Mononuclear cell (primary cell): Measurements from ENCODE around the gene TENM3. TPM values are rescaled to one million over a fixed set of nuclear protein-coding genes. Genes with fewer than 3 reads are reported as not detected.

Experiments
- H3K27me3 ChIP-seq: 2 replicates; pipeline ENCODE4 v1.6.0; 2011; ENCODE audit warnings: low read length, control low read depth; ENCODE audit not compliant: insufficient read depth
- H3K4me1 ChIP-seq: 2 replicates; pipeline ENCODE4 v1.5.1; 2011; ENCODE audit warnings: mild to moderate bottlenecking, low read length, control low read depth; ENCODE audit not compliant: insufficient read depth
- H3K4me3 ChIP-seq: 2 replicates; pipeline ENCODE4 v1.5.1; 2011; ENCODE audit warnings: mild to moderate bottlenecking, low read length, moderate library complexity
- H3K9me3 ChIP-seq: 2 replicates; pipeline ENCODE4 v1.5.1; 2011; ENCODE audit warnings: low read depth, mild to moderate bottlenecking, control low read depth, low read length
- total RNA-seq: library from RNA; depleted of rRNA; stranded (reverse); fragments of >200 nt; gene quantifications from one replicate; pipeline ENCODE4 v1.2.3, GENCODE V29; 2012

Gene TENM3
- total RNA-seq, 1 donor = not detected

- Histone ChIP-seq H3K27me3 (no peaks in the 10 kb centered on the region), H3K4me3 (no peak overlapping the region), H3K4me1 (no peaks in the 10 kb centered on the region), H3K9me3 (no peaks in the 10 kb centered on the region)
These were observed 455.0 kb downstream of the TENM3 start for GRCh38 chr4:182698212-182698611.

- Histone ChIP-seq H3K4me1 (no peaks in the 10 kb centered on the region), H3K9me3 (no peaks in the 10 kb centered on the region), H3K27me3 (no peaks in the 10 kb centered on the region), H3K4me3 (no peak overlapping the region)
These were observed 456.0 kb downstream of the TENM3 start for GRCh38 chr4:182699201-182699600.

DNA sequence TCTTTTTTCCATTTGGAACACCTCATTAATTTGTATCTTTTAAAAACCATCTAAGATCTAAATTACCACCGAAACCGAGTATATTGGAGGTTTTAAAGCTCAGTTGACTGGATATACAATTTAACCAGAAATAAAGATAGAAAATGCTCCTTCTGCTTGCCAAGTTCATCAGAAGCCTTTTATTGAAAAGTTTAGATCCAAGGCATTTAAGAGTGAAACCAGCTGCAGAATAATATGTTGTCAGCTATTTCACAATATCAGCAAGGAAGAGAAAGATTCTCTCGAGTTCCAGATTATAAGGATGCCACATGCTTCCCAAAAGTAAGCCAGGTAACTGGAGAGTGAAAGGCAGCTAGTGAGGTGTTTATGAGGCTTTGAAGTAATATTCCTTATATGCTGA is 456.6 kb downstream of the TENM3 start:
- no peaks in the 10 kb centered on the region for H3K4me1 ChIP-seq
- H3K9me3 ChIP-seq = no peaks in the 10 kb centered on the region
- H3K27me3 ChIP-seq = no peaks in the 10 kb centered on the region
- H3K4me3 ChIP-seq = no peak overlapping the region

DNA sequence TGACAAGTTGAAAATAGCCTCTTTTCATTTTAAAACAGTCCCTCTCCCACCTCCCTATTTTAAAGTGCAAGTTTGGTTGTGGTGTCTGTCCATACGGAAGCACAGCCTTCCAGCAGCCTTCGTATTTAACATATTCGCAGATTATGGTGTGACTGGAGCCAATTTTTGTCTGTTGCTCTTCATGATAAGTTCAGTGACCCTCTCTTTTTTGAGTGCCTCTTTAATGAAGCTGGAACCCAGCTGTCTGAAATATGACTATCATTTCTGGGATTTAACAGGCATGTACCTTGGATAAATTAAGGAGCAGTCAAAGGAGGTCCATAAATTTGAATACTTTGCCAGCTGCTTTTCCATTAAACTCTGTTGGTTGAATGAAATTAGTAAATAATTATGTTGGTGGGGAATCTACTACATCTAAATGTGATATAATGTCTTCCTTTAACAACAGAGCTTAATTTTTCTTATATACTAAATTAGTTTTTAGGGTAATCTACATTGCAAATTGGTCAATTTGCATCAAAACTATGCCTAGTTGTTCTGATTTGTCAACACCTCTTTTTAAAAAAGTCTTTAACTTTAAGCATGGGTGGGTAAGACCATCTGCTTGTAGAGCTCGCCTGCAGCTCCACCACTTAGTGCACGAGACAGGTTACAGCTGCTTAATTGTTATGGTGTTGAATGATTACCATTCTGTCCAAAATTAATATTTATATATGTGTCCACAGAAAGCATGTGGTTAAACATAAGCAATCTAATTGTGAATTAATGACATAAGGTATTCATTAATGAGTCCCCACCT is 457.4 kb downstream of the TENM3 start:
- H3K4me1 ChIP-seq = no peaks in the 10 kb centered on the region
- no peak overlapping the region for H3K4me3 ChIP-seq
- H3K27me3 ChIP-seq = no peaks in the 10 kb centered on the region
- H3K9me3 ChIP-seq = no peaks in the 10 kb centered on the region

DNA sequence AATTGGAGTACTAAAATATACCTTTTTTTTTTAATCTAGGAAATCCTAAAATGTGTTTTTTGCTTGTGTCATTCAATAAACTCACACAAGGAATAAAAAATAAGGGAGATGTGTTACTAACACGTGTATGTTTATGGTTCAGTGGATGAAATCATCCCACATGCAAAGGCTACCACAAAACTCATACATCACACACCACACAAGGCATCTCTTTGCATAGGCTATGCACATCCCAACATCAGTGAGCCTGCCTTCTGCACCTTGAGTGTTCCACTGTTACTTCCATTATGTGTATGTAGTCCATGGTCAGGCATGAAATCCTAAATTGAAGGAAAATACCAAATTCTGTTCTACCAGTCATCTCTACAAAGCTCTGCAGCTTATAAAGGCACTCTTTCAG is 460.9 kb downstream of the TENM3 start:
- Histone ChIP-seq H3K27me3 (no peaks in the 10 kb centered on the region), H3K4me1 (no peaks in the 10 kb centered on the region), H3K9me3 (no peaks in the 10 kb centered on the region), H3K4me3 (no peak overlapping the region)

DNA sequence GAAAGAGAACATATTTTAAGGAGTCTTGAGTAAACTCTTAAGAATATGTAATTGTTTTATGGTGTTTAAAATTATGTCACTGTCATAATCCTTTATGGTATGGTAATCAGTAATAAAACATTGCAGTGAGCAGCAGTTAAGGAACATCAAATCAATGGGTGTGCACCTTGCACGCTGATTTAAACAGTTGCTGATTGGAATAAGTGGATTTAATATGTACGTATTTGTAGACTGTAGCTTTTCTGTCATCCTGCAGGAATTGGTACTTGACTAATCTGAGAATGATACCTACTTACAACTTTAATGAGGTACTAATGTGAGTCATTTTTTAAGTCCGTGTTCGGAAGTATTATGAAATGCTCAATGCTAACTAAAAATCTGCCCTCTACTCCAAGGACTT is 461.7 kb downstream of the TENM3 start:
- Histone ChIP-seq H3K4me1 (no peaks in the 10 kb centered on the region), H3K9me3 (no peaks in the 10 kb centered on the region), H3K27me3 (no peaks in the 10 kb centered on the region), H3K4me3 (no peak overlapping the region)

DNA sequence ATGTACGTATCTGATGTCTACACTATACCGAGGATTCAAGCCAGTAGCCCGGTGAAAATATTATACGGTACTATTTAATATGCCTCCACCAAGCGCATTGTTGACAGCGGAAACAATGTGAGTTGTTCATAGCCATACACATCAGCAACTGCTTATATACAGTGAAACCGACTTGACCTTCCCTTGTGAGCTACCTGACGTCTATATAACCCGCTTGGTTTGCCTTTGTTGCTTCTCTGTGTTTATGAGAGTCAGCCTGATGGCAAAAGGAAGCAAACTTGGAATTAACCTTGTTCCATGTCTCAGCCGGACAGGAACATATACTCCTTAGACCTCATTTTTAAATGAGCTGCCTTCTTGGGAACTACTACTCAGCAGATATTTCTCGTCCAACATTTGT is 462.2 kb downstream of the TENM3 start:
- Histone ChIP-seq H3K4me3 (no peak overlapping the region), H3K4me1 (no peaks in the 10 kb centered on the region), H3K9me3 (no peaks in the 10 kb centered on the region), H3K27me3 (no peaks in the 10 kb centered on the region)

DNA sequence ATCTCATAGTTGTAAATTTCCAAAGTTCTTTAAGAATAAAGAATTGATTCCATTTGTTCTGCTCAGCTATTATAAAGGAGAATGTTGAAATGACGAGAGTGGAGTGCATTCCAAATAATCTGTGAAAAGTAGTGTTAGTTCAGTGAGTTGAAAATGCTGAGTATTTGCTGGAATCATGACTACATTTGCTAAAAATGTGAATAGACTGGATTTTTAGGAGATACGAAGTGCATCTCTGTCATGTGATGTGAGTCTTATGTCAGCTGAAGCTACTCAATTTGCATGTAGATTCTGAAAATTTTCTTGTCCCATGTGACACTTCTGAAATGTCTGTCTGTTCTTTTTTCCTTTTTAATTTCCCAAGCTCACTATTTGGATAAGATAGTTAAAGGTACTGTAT is 468.0 kb downstream of the TENM3 start:
- H3K4me1 ChIP-seq = no peaks in the 10 kb centered on the region
- no peak overlapping the region for H3K4me3 ChIP-seq
- no peaks in the 10 kb centered on the region for H3K9me3 ChIP-seq
- H3K27me3 ChIP-seq = no peaks in the 10 kb centered on the region

DNA sequence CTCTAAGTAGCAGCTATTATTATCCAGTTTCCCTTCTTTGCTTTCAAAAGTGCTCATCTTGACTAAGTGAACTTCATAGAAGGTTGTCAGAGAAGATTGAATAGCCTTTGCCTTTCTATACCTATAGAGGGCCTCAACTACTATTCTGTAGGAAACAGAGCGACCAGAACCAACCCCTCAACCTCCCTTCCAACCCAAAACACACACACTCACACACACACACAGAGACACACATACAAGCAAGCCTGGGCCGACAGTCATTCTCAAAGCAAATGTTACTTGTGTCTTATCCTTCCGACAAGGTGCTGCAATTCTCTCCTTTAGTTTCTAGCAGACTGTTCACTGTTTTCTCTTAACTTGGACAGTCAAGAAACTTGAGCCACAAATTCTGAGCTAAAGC is 472.3 kb downstream of the TENM3 start:
- no peaks in the 10 kb centered on the region for H3K9me3 ChIP-seq
- no peak overlapping the region for H3K4me3 ChIP-seq

DNA sequence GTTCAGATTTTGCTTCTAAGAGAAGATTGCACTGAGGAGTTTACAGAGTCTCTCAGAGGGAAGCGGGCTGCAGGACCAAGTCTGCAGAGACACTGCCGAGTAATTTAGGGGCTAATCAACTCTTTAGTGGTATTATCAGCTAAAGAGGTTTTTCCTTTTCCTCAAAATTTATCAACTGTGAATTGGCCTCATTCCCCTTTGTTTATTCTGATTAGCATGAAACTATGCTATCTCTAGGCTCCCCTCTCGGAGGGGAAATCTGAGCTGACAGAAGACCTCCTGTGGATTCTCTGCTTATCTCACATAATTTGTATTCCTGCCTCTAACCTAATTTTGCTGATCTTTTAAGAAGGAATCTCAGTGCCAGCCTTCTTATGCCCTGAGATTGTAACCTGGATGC is 473.0 kb downstream of the TENM3 start:
- H3K4me3 ChIP-seq = no peak overlapping the region
- H3K9me3 ChIP-seq = no peaks in the 10 kb centered on the region
- H3K27me3 ChIP-seq = no peaks in the 10 kb centered on the region
- no peaks in the 10 kb centered on the region for H3K4me1 ChIP-seq

More for the DNA sequence above, 472.3 kb downstream of the TENM3 start:
- no peaks in the 10 kb centered on the region for H3K4me1 ChIP-seq
- no peaks in the 10 kb centered on the region for H3K27me3 ChIP-seq

GRCh38 chr4:182717788-182718583 is 474.8 kb downstream of the TENM3 start:
- no peaks in the 10 kb centered on the region for H3K9me3 ChIP-seq
- no peaks in the 10 kb centered on the region for H3K27me3 ChIP-seq
- no peak overlapping the region for H3K4me3 ChIP-seq
- H3K4me1 ChIP-seq = no peaks in the 10 kb centered on the region

DNA sequence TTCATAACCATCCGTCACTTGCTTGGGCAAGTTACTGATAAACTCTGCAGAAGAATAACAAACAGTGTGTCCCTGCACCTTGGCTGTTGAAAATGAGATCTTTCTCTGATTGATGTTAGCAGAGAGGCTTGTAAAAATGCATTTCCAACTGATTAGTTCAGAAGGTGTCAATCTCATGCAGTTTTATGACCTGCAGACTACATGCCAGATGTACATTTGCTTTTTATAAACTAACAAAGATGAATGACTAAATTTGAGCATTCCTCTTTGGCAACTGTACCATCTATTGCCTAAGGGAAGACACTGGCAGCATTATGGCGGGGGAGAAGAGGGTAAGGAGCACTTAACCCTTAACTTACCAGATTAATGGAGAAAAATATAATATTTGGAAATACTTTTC is 481.2 kb downstream of the TENM3 start:
- Histone ChIP-seq H3K27me3 (no peaks in the 10 kb centered on the region), H3K4me1 (no peaks in the 10 kb centered on the region), H3K4me3 (no peak overlapping the region), H3K9me3 (no peaks in the 10 kb centered on the region)

GRCh38 chr4:182729516-182729915 is 486.3 kb downstream of the TENM3 start:
- Histone ChIP-seq H3K4me1 (no peaks in the 10 kb centered on the region), H3K27me3 (no peaks in the 10 kb centered on the region), H3K9me3 (no peaks in the 10 kb centered on the region), H3K4me3 (no peak overlapping the region)

- Histone ChIP-seq H3K27me3 (no peaks in the 10 kb centered on the region), H3K9me3 (no peaks in the 10 kb centered on the region), H3K4me1 (no peaks in the 10 kb centered on the region), H3K4me3 (no peak overlapping the region)
These were observed 487.6 kb downstream of the TENM3 start for GRCh38 chr4:182730791-182731190.

- Histone ChIP-seq H3K4me1 (no peaks in the 10 kb centered on the region), H3K27me3 (no peaks in the 10 kb centered on the region), H3K9me3 (no peaks in the 10 kb centered on the region), H3K4me3 (no peak overlapping the region)
These were observed 493.0 kb downstream of the TENM3 start for GRCh38 chr4:182736207-182736606.
